SK-N-SH treated with all-trans-retinoic acid at 6 μM for 48 hours (cell line): ENCODE data around the gene GOLGA8B.

ENCODE experiments used
- ATAC-seq: fragments of 200-7000 bp; cut with Tn5 transposase; 3 replicates; pipeline ENCODE4 v1.9.1; 2020; ENCODE audit warnings: mild to moderate bottlenecking, moderate library complexity
- ARNTL ChIP-seq: fragments of 450-650 bp; formaldehyde crosslinking; IDR thresholded peaks from 2 replicates; pipeline ENCODE4 v1.5.0; 2020; ENCODE audit warnings: low read depth, mild to moderate bottlenecking, moderate library complexity, borderline replicate concordance
- BACH2 ChIP-seq: fragments of 250-450 bp; sonication (Bioruptor Pico); IDR thresholded peaks from 2 replicates; pipeline ENCODE4 v1.9.0; 2021; ENCODE audit warnings: mild to moderate bottlenecking, borderline replicate concordance
- CSDC2 ChIP-seq: fragments of 250-450 bp; sonication (Bioruptor Pico); IDR thresholded peaks from 2 replicates; pipeline ENCODE4 v1.5.0; 2020; ENCODE audit warnings: mild to moderate bottlenecking, moderate library complexity
- ESRRG ChIP-seq: fragments of 250-450 bp; sonication (Bioruptor Pico); IDR thresholded peaks from 2 replicates; pipeline ENCODE4 v1.6.1; 2021; ENCODE audit warnings: mild to moderate bottlenecking
- GLIS3 ChIP-seq: fragments of 250-450 bp; sonication (Bioruptor Pico); IDR thresholded peaks from 2 replicates; pipeline ENCODE4 v1.5.0; 2020; ENCODE audit warnings: mild to moderate bottlenecking, moderate library complexity
- OSR1 ChIP-seq: fragments of 250-450 bp; sonication (Bioruptor Pico); IDR thresholded peaks from 2 replicates; pipeline ENCODE4 v1.8.0; 2022; ENCODE audit warnings: moderate library complexity, mild to moderate bottlenecking, inconsistent platforms
- PPARA ChIP-seq: fragments of 250-450 bp; sonication (Bioruptor Pico); IDR thresholded peaks from 2 replicates; pipeline ENCODE4 v1.5.0; 2020; ENCODE audit warnings: mild to moderate bottlenecking, borderline replicate concordance
- SNAI2 ChIP-seq: fragments of 250-450 bp; sonication (Bioruptor Pico); IDR thresholded peaks from 2 replicates; pipeline ENCODE4 v1.5.0; 2020; ENCODE audit warnings: mild to moderate bottlenecking, moderate library complexity
- TCF4 ChIP-seq: fragments of 250-450 bp; sonication (Bioruptor Pico); IDR thresholded peaks from 2 replicates; pipeline ENCODE4 v1.8.0; 2021; ENCODE audit warnings: mild to moderate bottlenecking, moderate library complexity, borderline replicate concordance
- TOX ChIP-seq: fragments of 250-450 bp; sonication (Bioruptor Pico); IDR thresholded peaks from 2 replicates; pipeline ENCODE4 v1.8.0; 2021; ENCODE audit warnings: mild to moderate bottlenecking, moderate library complexity, borderline replicate concordance
- ZFP3 ChIP-seq: fragments of 250-450 bp; sonication (Bioruptor Pico); IDR thresholded peaks from 2 replicates; pipeline ENCODE4 v1.5.0; 2020; ENCODE audit warnings: mild to moderate bottlenecking, moderate library complexity
- ZFP30 ChIP-seq: fragments of 450-650 bp; formaldehyde crosslinking; IDR thresholded peaks from 2 replicates; pipeline ENCODE4 v1.5.0; 2022; ENCODE audit warnings: mild to moderate bottlenecking, moderate library complexity
- ZNF565 ChIP-seq: fragments of 450-650 bp; formaldehyde crosslinking; conservative IDR thresholded peaks from 2 replicates; pipeline ENCODE4 v1.5.0; 2020; ENCODE audit warnings: low read depth, mild to moderate bottlenecking, moderate library complexity
- ZNF70 ChIP-seq: fragments of 450-650 bp; formaldehyde crosslinking; IDR thresholded peaks from 2 replicates; pipeline ENCODE4 v1.5.0; 2020; ENCODE audit warnings: mild to moderate bottlenecking, moderate library complexity
- ZNF8 ChIP-seq: fragments of 450-650 bp; formaldehyde crosslinking; IDR thresholded peaks from 2 replicates; pipeline ENCODE4 v1.5.0; 2020; ENCODE audit warnings: mild to moderate bottlenecking, moderate library complexity
- TF ChIP-seq, protein P1 (sequence below): fragments of 250-450 bp; sonication (Bioruptor Pico); IDR thresholded peaks from 2 replicates; pipeline ENCODE4 v1.5.1; 2020; ENCODE audit warnings: low read depth, mild to moderate bottlenecking, moderate library complexity
- TF ChIP-seq, protein P2 (sequence below): fragments of 250-450 bp; sonication (Bioruptor Pico); IDR thresholded peaks from 2 replicates; pipeline ENCODE4 v1.8.0; 2020; ENCODE audit warnings: mild to moderate bottlenecking, moderate library complexity, borderline replicate concordance
- TF ChIP-seq, protein P3 (sequence below): fragments of 250-450 bp; sonication (Bioruptor Pico); IDR thresholded peaks from 2 replicates; pipeline ENCODE4 v1.5.1; 2021; ENCODE audit warnings: mild to moderate bottlenecking, moderate library complexity
- TF ChIP-seq, protein P4 (sequence below): fragments of 250-450 bp; sonication (Bioruptor Pico); IDR thresholded peaks from 2 replicates; pipeline ENCODE4 v1.8.0; 2021; ENCODE audit warnings: low read depth, mild to moderate bottlenecking, moderate library complexity, borderline replicate concordance

Gene GOLGA8B

DNA sequence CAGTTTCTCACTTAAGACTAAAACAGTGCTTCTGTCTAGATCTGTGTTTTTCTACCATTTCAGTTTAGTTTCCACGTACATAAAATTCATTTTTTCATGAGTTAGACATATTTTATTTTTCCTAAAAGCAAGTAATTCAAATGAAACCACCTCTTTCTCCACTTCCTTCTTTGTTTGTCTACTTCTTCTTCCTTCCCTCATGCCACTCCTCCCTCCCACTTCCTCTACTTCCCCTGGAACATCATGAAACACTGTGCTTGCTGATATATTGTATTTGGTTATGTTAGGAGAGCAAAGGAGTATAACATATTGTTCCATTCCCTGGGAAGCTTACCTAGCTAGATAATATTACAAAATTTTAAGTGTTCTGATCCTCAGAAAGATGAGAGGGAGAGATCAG lies 36.7 kb upstream of the GOLGA8B start (continued):
- TF ChIP-seq, protein P1, sequence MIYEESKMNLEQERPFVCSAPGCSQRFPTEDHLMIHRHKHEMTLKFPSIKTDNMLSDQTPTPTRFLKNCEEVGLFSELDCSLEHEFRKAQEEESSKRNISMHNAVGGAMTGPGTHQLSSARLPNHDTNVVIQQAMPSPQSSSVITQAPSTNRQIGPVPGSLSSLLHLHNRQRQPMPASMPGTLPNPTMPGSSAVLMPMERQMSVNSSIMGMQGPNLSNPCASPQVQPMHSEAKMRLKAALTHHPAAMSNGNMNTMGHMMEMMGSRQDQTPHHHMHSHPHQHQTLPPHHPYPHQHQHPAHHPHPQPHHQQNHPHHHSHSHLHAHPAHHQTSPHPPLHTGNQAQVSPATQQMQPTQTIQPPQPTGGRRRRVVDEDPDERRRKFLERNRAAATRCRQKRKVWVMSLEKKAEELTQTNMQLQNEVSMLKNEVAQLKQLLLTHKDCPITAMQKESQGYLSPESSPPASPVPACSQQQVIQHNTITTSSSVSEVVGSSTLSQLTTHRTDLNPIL (CRISPR knock-in tag), result no peak
- TF ChIP-seq GLIS3 (CRISPR knock-in tag), result no peak
- no peak for TF ChIP-seq CSDC2 (CRISPR knock-in tag)
- no peak for TF ChIP-seq SNAI2 (CRISPR knock-in tag)
- no peak for TF ChIP-seq ESRRG (CRISPR knock-in tag)

DNA sequence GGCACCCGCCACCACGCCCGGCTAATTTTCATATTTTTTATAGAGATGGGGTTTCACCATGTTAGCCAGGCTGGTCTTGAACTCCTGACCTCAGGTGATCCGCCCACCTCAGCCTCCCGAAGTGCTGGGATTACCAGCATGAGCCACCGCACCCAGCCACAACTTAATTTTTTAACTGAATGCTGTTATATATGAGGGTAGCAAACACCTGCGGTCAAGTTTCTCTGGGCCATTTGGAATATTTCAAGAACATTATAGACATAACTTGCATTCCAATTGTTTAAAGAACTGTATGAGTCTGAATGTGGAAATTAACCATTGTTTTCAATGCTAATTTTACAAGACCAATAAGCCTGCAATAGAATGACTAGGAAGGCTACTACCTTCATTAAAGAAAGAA lies 35.7 kb upstream of the GOLGA8B start:
- ATAC-seq, result no peak
- TF ChIP-seq PPARA (CRISPR knock-in tag), result no peak
- TF ChIP-seq CSDC2 (CRISPR knock-in tag), result no peak
- TF ChIP-seq TOX, result no peak
- no peak for TF ChIP-seq ZFP3 (CRISPR knock-in tag)
- TF ChIP-seq ZNF70 (CRISPR knock-in tag), result no peak
- TF ChIP-seq SNAI2 (CRISPR knock-in tag), result no peak
- TF ChIP-seq BACH2 (CRISPR knock-in tag), result no peak
- TF ChIP-seq, protein P1 (CRISPR knock-in tag), result no peak
- no peak for TF ChIP-seq TCF4 (CRISPR knock-in tag)
- no peak for TF ChIP-seq GLIS3 (CRISPR knock-in tag)
- TF ChIP-seq ESRRG (CRISPR knock-in tag), result no peak
- TF ChIP-seq OSR1 (CRISPR knock-in tag), result no peak
- TF ChIP-seq, protein P2, sequence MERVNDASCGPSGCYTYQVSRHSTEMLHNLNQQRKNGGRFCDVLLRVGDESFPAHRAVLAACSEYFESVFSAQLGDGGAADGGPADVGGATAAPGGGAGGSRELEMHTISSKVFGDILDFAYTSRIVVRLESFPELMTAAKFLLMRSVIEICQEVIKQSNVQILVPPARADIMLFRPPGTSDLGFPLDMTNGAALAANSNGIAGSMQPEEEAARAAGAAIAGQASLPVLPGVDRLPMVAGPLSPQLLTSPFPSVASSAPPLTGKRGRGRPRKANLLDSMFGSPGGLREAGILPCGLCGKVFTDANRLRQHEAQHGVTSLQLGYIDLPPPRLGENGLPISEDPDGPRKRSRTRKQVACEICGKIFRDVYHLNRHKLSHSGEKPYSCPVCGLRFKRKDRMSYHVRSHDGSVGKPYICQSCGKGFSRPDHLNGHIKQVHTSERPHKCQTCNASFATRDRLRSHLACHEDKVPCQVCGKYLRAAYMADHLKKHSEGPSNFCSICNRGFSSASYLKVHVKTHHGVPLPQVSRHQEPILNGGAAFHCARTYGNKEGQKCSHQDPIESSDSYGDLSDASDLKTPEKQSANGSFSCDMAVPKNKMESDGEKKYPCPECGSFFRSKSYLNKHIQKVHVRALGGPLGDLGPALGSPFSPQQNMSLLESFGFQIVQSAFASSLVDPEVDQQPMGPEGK (CRISPR knock-in tag), result no peak
- TF ChIP-seq ARNTL (CRISPR knock-in tag), result no peak
- TF ChIP-seq ZFP30 (CRISPR knock-in tag), result no peak

DNA sequence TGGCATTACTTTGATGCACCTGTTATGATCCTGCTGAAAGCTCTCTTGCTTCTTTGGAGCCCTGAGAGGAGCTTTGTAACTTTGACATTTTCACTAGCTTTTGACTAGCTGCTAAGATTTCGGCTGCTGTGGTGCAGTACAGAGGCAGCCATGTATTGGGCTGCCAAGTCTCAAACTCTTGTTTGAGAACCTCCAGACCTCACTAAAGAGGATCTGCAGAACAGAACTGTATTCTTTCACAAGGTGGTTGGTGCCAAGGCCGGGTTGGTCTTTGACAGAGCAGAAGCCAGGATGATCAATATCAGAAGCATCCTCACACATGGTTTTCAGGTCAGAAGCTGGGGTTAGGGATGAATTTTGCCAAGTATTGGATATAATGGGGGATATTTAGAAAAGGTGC lies 34.6 kb upstream of the GOLGA8B start:
- TF ChIP-seq, protein P2 (CRISPR knock-in tag), result no peak
- TF ChIP-seq ZFP30 (CRISPR knock-in tag) (no peak), PPARA (CRISPR knock-in tag) (no peak), TCF4 (CRISPR knock-in tag) (no peak), ZNF8 (no peak), SNAI2 (CRISPR knock-in tag) (no peak), CSDC2 (CRISPR knock-in tag) (no peak), ZNF565 (CRISPR knock-in tag) (no peak), ARNTL (CRISPR knock-in tag) (no peak)
- TF ChIP-seq, protein P3, sequence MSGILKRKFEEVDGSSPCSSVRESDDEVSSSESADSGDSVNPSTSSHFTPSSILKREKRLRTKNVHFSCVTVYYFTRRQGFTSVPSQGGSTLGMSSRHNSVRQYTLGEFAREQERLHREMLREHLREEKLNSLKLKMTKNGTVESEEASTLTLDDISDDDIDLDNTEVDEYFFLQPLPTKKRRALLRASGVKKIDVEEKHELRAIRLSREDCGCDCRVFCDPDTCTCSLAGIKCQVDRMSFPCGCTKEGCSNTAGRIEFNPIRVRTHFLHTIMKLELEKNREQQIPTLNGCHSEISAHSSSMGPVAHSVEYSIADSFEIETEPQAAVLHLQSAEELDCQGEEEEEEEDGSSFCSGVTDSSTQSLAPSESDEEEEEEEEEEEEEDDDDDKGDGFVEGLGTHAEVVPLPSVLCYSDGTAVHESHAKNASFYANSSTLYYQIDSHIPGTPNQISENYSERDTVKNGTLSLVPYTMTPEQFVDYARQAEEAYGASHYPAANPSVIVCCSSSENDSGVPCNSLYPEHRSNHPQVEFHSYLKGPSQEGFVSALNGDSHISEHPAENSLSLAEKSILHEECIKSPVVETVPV (CRISPR knock-in tag), result no peak
- TF ChIP-seq, protein P4, sequence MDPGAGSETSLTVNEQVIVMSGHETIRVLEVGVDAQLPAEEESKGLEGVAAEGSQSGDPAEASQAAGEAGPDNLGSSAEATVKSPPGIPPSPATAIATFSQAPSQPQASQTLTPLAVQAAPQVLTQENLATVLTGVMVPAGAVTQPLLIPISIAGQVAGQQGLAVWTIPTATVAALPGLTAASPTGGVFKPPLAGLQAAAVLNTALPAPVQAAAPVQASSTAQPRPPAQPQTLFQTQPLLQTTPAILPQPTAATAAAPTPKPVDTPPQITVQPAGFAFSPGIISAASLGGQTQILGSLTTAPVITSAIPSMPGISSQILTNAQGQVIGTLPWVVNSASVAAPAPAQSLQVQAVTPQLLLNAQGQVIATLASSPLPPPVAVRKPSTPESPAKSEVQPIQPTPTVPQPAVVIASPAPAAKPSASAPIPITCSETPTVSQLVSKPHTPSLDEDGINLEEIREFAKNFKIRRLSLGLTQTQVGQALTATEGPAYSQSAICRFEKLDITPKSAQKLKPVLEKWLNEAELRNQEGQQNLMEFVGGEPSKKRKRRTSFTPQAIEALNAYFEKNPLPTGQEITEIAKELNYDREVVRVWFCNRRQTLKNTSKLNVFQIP (CRISPR knock-in tag), result no peak
- no peak for ATAC-seq
